Measurements from ENCODE around the gene REEP1.

DNA sequence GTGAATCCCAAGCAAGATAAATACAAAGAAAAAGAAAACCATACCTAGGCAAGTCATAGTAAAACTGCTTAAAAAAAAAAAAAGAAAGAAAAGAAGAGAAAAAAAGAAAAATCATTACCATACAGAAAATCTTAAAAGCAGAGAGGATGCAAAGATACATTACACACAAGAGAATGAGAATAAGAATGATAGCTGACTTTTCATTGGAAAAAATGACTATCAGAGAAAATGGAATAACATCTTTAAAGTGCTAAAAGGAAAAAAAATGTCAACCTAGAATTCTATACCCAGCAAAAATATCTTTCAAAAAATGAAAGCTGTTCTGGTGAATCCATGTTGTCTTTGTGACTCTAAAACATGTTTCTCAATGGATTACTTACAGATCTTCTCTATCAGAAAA, 66.2 kb downstream of the REEP1 start:
- no peak for TF ChIP-seq POLR2A (IDR thresholded peaks at IDR 0.05)
- no peak for TF ChIP-seq CTCF (IDR thresholded peaks at IDR 0.05)
